ENCODE data around the gene OSM. TPM values are rescaled to one million over a fixed set of nuclear protein-coding genes. Genes with fewer than 3 reads are reported as not detected.

Gene OSM
- total and polyA plus RNA-seq, 2 donors (not counting 3 experiments of a cell fraction or from before 2014, with no cell fraction given) = not detected

- CTCF ChIA-PET = interaction anchor here (0.6 to 2.7 kb wide), 8 partner anchors 13 to 615 kb away, joined by 3 to 16 read pairs (median 4); no protein-coding TSS in a partner anchor
- Histone ChIP-seq H3K27me3 (ENCODE audit: control insufficient read depth in 2 of 2, insufficient read depth in 2 of 2, low read length in 2 of 2) (peaks cover 14 to 18% of the 10 kb centered on the region in 2 experiments), H3K79me2 (ENCODE audit: control insufficient read depth, insufficient read depth, low read length) (no peaks in the 10 kb centered on the region), H3K36me3 (ENCODE audit: control insufficient read depth in 2 of 2, extremely low read depth in 1 of 2, insufficient read depth in 2 of 2, low read length in 2 of 2) (no peaks in the 10 kb centered on the region), H3K4me3 (replicated peaks in 1 of 3; ENCODE audit: insufficient read depth in 1 of 3, low read depth in 1 of 3, low read length in 3 of 3) (no peak overlapping the region), H3K4me2 (ENCODE audit: insufficient read depth, low read length) (no peak overlapping the region), H4K20me1 (replicated peaks; ENCODE audit: control insufficient read depth, extremely low read depth, insufficient read depth, low read length) (no peaks in the 10 kb centered on the region), H3K9ac (replicated peaks; ENCODE audit: extremely low read depth, insufficient read depth, low read length) (no peak overlapping the region), H3K4me1 (ENCODE audit: control insufficient read depth, extremely low read depth, insufficient read depth, low read length) (peaks cover 10% of the 10 kb centered on the region), H2AFZ (ENCODE audit: low read depth, low read length) (no peak overlapping the region), H3K9me1 (replicated peaks; ENCODE audit: control insufficient read depth, extremely low read depth, insufficient read depth, low read length) (no peaks in the 10 kb centered on the region), H3K9me3 (replicated peaks; ENCODE audit: control insufficient read depth, insufficient read depth, low read length) (no peaks in the 10 kb centered on the region), H3K27ac (ENCODE audit: insufficient read depth, low read depth, low read length) (no peak overlapping the region)
- DNase-seq (ENCODE audit: low read depth, low spot score) (no peak), FAIRE-seq (no peak)
- POLR2A ChIA-PET = interaction anchor here (0.5 kb wide), 1 partner anchor 205 kb away, joined by 3 read pairs; no protein-coding TSS in a partner anchor
- BruUV-seq (replicated peaks) = no TSS peak
- no peak for TF ChIP-seq MAX (IDR thresholded peaks at IDR 0.05; ENCODE audit: insufficient read depth, insufficient read length)
- TF ChIP-seq POLR2AphosphoS5 (IDR thresholded peaks at IDR 0.05; ENCODE audit: insufficient read depth, low read depth, low read length) = no peak
- TF ChIP-seq MYC (IDR thresholded peaks at IDR 0.05; ENCODE audit: low read depth, low read length) = no peak
- dilution Hi-C loops (cut with MboI; ENCODE audit: extremely low pct_ligation_motif_present, low sequenced_read_pairs) (no loop called here), intact Hi-C loops (cut with micrococcal nuclease) (no loop called here)
Observed at GRCh38 chr22:30250661-30251267, 15.9 kb downstream of the OSM start.

- ChIA-PET CTCF (interaction anchor here (1.2 to 2.7 kb wide), 3 partner anchors 17 to 143 kb away, joined by 4 to 16 read pairs (median 6); no protein-coding TSS in a partner anchor), POLR2A (no interaction called here)
- Histone ChIP-seq H4K20me1 (replicated peaks; ENCODE audit: control insufficient read depth, extremely low read depth, insufficient read depth, low read length) (no peaks in the 10 kb centered on the region), H3K27me3 (ENCODE audit: control insufficient read depth in 2 of 2, insufficient read depth in 2 of 2, low read length in 2 of 2) (peaks cover 18 to 24% of the 10 kb centered on the region in 2 experiments), H3K4me2 (ENCODE audit: insufficient read depth, low read length) (no peak overlapping the region), H3K4me1 (ENCODE audit: control insufficient read depth, extremely low read depth, insufficient read depth, low read length) (peaks cover 11% of the 10 kb centered on the region), H3K9me1 (replicated peaks; ENCODE audit: control insufficient read depth, extremely low read depth, insufficient read depth, low read length) (no peaks in the 10 kb centered on the region), H3K4me3 (replicated peaks in 1 of 3; ENCODE audit: insufficient read depth in 1 of 3, low read depth in 1 of 3, low read length in 3 of 3) (no peak overlapping the region), H3K79me2 (ENCODE audit: control insufficient read depth, insufficient read depth, low read length) (no peaks in the 10 kb centered on the region), H3K9ac (replicated peaks; ENCODE audit: extremely low read depth, insufficient read depth, low read length) (no peak overlapping the region), H2AFZ (ENCODE audit: low read depth, low read length) (no peak overlapping the region), H3K27ac (ENCODE audit: insufficient read depth, low read depth, low read length) (no peak overlapping the region), H3K36me3 (ENCODE audit: control insufficient read depth in 2 of 2, extremely low read depth in 1 of 2, insufficient read depth in 2 of 2, low read length in 2 of 2) (no peaks in the 10 kb centered on the region), H3K9me3 (replicated peaks; ENCODE audit: control insufficient read depth, insufficient read depth, low read length) (no peaks in the 10 kb centered on the region)
- no peak for DNase-seq (ENCODE audit: low read depth, low spot score)
- TF ChIP-seq MYC (IDR thresholded peaks at IDR 0.05; ENCODE audit: low read depth, low read length) = no peak
- no peak for TF ChIP-seq POLR2A (IDR thresholded peaks at IDR 0.05; ENCODE audit: low read depth, low read length)
- TF ChIP-seq FOS (IDR thresholded peaks at IDR 0.05; ENCODE audit: borderline replicate concordance, insufficient read depth, low read length) = no peak
- no peak for TF ChIP-seq GATA2 (IDR thresholded peaks at IDR 0.05; ENCODE audit: insufficient read depth, insufficient read length, low read depth, low read length)
- TF ChIP-seq MAX (IDR thresholded peaks at IDR 0.05; ENCODE audit: insufficient read depth, insufficient read length) = no peak
- no peak for TF ChIP-seq JUN (IDR thresholded peaks at IDR 0.05; ENCODE audit: borderline replicate concordance, insufficient read depth, insufficient read length, low read depth)
- no peak for TF ChIP-seq CTCF (IDR thresholded peaks at IDR 0.05; ENCODE audit: extremely low read depth in 1 of 2, insufficient read depth in 1 of 2, low read depth in 1 of 2, low read length in 2 of 2)
- TF ChIP-seq POLR2AphosphoS5 (IDR thresholded peaks at IDR 0.05; ENCODE audit: insufficient read depth, low read depth, low read length) = no peak
- no peak for TF ChIP-seq EZH2 (IDR thresholded peaks at IDR 0.05; ENCODE audit: borderline replicate concordance, low read depth, low read length, severe bottlenecking)
- BruUV-seq (replicated peaks) = no TSS peak
- FAIRE-seq = no peak
- intact Hi-C loops (cut with micrococcal nuclease) (no loop called here), dilution Hi-C loops (cut with MboI; ENCODE audit: extremely low pct_ligation_motif_present, low sequenced_read_pairs) (no loop called here)
Observed at GRCh38 chr22:30250039-30250565, 16.5 kb downstream of the OSM start.

Data from endothelial cell of umbilical vein (primary cell).